GM23338 (cell line): ENCODE results near the gene PCSK5. TPM values are rescaled to one million over a fixed set of nuclear protein-coding genes. Genes with fewer than 3 reads are reported as not detected.

Experiments
- ATAC-seq: fragments of 200-7000 bp; cut with Tn5 transposase; 3 replicates; pipeline ENCODE4 v1.9.1; 2020
- DNase-seq: peaks from one replicate; pipeline ENCODE4 v3.0.0-alpha.2; 2015; ENCODE audit warnings: low spot score
- H2AFZ ChIP-seq: fragments of 200-600 bp; sonication (generic); 2 replicates; pipeline ENCODE4 v1.8.0; 2016; ENCODE audit warnings: antibody characterized with exemption, mild to moderate bottlenecking, moderate library complexity
- H3F3A ChIP-seq: fragments of 200-600 bp; sonication (generic); replicated peaks from 2 replicates; pipeline ENCODE4 v1.8.0; 2017; ENCODE audit warnings: antibody characterized with exemption, mixed run types, low read depth
- H3K27ac ChIP-seq: fragments of 200-600 bp; sonication (generic); 2 replicates; pipeline ENCODE4 v1.6.1; 2016; ENCODE audit warnings: low read depth
- H3K27me3 ChIP-seq: fragments of 200-600 bp; sonication (generic); 2 replicates; pipeline ENCODE4 v1.8.0; 2016; ENCODE audit warnings: mild to moderate bottlenecking, mixed run types, moderate library complexity; ENCODE audit not compliant: insufficient read depth
- H3K36me3 ChIP-seq: fragments of 200-600 bp; sonication (generic); 2 replicates; pipeline ENCODE4 v1.8.0; 2016; ENCODE audit warnings: mild to moderate bottlenecking; ENCODE audit not compliant: insufficient read depth
- H3K4me1 ChIP-seq: fragments of 200-600 bp; sonication (generic); 2 replicates; pipeline ENCODE4 v1.8.0; 2016; ENCODE audit warnings: mild to moderate bottlenecking, moderate library complexity; ENCODE audit not compliant: insufficient read depth
- H3K4me2 ChIP-seq: fragments of 200-600 bp; sonication (generic); 2 replicates; pipeline ENCODE4 v1.7.1; 2017; ENCODE audit warnings: mixed run types
- H3K4me3 ChIP-seq: fragments of 200-600 bp; sonication (generic); 2 replicates; pipeline ENCODE4 v1.6.1; 2016; ENCODE audit warnings: mixed run types
- H3K79me2 ChIP-seq: fragments of 200-600 bp; sonication (generic); replicated peaks from 2 replicates; pipeline ENCODE4 v1.8.0; 2017; ENCODE audit warnings: mild to moderate bottlenecking; ENCODE audit not compliant: insufficient read depth
- H3K9me2 ChIP-seq: fragments of 200-600 bp; sonication (generic); 2 replicates; pipeline ENCODE4 v1.8.0; 2017; ENCODE audit not compliant: insufficient read depth
- H4K20me1 ChIP-seq: fragments of 200-600 bp; sonication (generic); replicated peaks from 2 replicates; pipeline ENCODE4 v1.8.0; 2017; ENCODE audit warnings: mild to moderate bottlenecking; ENCODE audit not compliant: insufficient read depth
- H3K27ac Mint-ChIP-seq: 2 replicates; pipeline ENCODE4 v1.8.0; 2020; ENCODE audit warnings: inconsistent platforms, mild to moderate bottlenecking, moderate library complexity, mixed read lengths
- H3K27me3 Mint-ChIP-seq: 3 replicates; pipeline ENCODE4 v1.8.0; 2022; ENCODE audit warnings: low read depth, mild to moderate bottlenecking, moderate library complexity, mixed read lengths, inconsistent platforms; ENCODE audit not compliant: insufficient read depth, poor library complexity
- H3K36me3 Mint-ChIP-seq: 3 replicates; pipeline ENCODE4 v1.8.0; 2021; ENCODE audit warnings: low read depth, mild to moderate bottlenecking, inconsistent platforms, moderate library complexity, mixed read lengths
- H3K4me1 Mint-ChIP-seq: 3 replicates; pipeline ENCODE4 v1.8.0; 2020; ENCODE audit warnings: mild to moderate bottlenecking, inconsistent platforms, mixed read lengths
- H3K4me3 Mint-ChIP-seq: 3 replicates; pipeline ENCODE4 v1.8.0; 2021; ENCODE audit warnings: moderate library complexity, mild to moderate bottlenecking, inconsistent platforms, mixed read lengths
- H3K9me3 Mint-ChIP-seq: 3 replicates; pipeline ENCODE4 v1.8.0; 2020; ENCODE audit warnings: moderate library complexity, mild to moderate bottlenecking, inconsistent platforms, mixed read lengths
- CTCF ChIP-seq, 2 experiments: fragments of 200-600 bp in 1 of 2; sonication (generic) in 1 of 2; conservative IDR thresholded peaks; 2 replicates each; pipeline versions ENCODE4 v1.5.1 to v1.6.1; 2016 to 2017; ENCODE audit warnings: antibody characterized with exemption in 2 of 2, low read depth in 2 of 2, mild to moderate bottlenecking in 2 of 2, moderate library complexity in 1 of 2
- NANOG ChIP-seq: IDR thresholded peaks from 2 replicates; pipeline ENCODE4 v1.6.1; 2016; ENCODE audit warnings: antibody characterized with exemption, borderline replicate concordance
- ZNF114 ChIP-seq: fragments of 250-450 bp; sonication (Bioruptor Pico); IDR thresholded peaks from 2 replicates; pipeline ENCODE4 v1.5.0; 2020; ENCODE audit warnings: mild to moderate bottlenecking, moderate library complexity
- ZNF462 ChIP-seq: fragments of 250-450 bp; sonication (Bioruptor Pico); IDR thresholded peaks from 2 replicates; pipeline ENCODE4 v1.5.0; 2020; ENCODE audit warnings: mild to moderate bottlenecking, moderate library complexity
- polyA plus RNA-seq: library from polyadenylated mRNA; unstranded; fragments of >200 nt; fragmentation: Nextera tagmentation; extraction: Ambion mirVana; gene quantifications from 2 replicates; pipeline ENCODE4 v1.2.1, GENCODE V29; 2016
- total RNA-seq: library from RNA; depleted of rRNA; stranded (reverse); fragments of >200 nt; shearing (Covaris generic); gene quantifications from 2 replicates; pipeline ENCODE4 v1.2.3, GENCODE V29; 2014

Gene PCSK5
- total and polyA plus RNA-seq, 2 experiments from 2014 or later: 12.3 to 34.8 TPM

- Histone ChIP-seq H3K9me2 (no peaks in the 10 kb centered on the region), H4K20me1 (no peaks in the 10 kb centered on the region), H3K27me3 (no peaks in the 10 kb centered on the region), H3K36me3 (no peaks in the 10 kb centered on the region), H3K4me2 (no peak overlapping the region), H3F3A (no peaks in the 10 kb centered on the region), H3K27ac (no peak overlapping the region), H2AFZ (no peak overlapping the region), H3K4me3 (no peak overlapping the region), H3K4me1 (no peaks in the 10 kb centered on the region), H3K79me2 (no peaks in the 10 kb centered on the region)
- H3K4me3 Mint-ChIP-seq: no peak overlapping the region
- H3K4me1 Mint-ChIP-seq: peaks cover 3% of the 10 kb centered on the region; the same call in 1 of the 3 replicates
- TF ChIP-seq NANOG: no peak
- no peak for TF ChIP-seq ZNF462
- peak; percentile 65 to 72 for TF ChIP-seq CTCF (conservative IDR thresholded peaks at IDR 0.05; ENCODE audit: low read depth in 2 of 2)
- TF ChIP-seq ZNF114 (CRISPR knock-in tag): no peak
- no peak overlapping the region for H3K27ac Mint-ChIP-seq
- H3K36me3 Mint-ChIP-seq: no peaks in the 10 kb centered on the region
- peak; percentile 71 for DNase-seq
- H3K9me3 Mint-ChIP-seq: no peaks in the 10 kb centered on the region
- no peaks in the 10 kb centered on the region for H3K27me3 Mint-ChIP-seq
- ATAC-seq: peak; percentile 39; the same call in 1 of the 3 replicates
Observed at GRCh38 chr9:75855509-75855908, 35.0 kb upstream of the PCSK5 start.
